ENCODE results near the gene REXO1.

GRCh38 chr19:1863638-1864479, 15.6 kb upstream of the REXO1 start:
- TF ChIP-seq CTCF (IDR thresholded peaks at IDR 0.05) (no peak), NR2C2 (CRISPR knock-in tag; IDR thresholded peaks at IDR 0.05) (no peak), TEAD4 (CRISPR knock-in tag; IDR thresholded peaks at IDR 0.05) (0 out of 2 replicates have a peak, but pooled peaks have one; percentile 20), CREM (CRISPR knock-in tag; IDR thresholded peaks at IDR 0.05) (no peak)
- TF ChIP-seq, protein P1, sequence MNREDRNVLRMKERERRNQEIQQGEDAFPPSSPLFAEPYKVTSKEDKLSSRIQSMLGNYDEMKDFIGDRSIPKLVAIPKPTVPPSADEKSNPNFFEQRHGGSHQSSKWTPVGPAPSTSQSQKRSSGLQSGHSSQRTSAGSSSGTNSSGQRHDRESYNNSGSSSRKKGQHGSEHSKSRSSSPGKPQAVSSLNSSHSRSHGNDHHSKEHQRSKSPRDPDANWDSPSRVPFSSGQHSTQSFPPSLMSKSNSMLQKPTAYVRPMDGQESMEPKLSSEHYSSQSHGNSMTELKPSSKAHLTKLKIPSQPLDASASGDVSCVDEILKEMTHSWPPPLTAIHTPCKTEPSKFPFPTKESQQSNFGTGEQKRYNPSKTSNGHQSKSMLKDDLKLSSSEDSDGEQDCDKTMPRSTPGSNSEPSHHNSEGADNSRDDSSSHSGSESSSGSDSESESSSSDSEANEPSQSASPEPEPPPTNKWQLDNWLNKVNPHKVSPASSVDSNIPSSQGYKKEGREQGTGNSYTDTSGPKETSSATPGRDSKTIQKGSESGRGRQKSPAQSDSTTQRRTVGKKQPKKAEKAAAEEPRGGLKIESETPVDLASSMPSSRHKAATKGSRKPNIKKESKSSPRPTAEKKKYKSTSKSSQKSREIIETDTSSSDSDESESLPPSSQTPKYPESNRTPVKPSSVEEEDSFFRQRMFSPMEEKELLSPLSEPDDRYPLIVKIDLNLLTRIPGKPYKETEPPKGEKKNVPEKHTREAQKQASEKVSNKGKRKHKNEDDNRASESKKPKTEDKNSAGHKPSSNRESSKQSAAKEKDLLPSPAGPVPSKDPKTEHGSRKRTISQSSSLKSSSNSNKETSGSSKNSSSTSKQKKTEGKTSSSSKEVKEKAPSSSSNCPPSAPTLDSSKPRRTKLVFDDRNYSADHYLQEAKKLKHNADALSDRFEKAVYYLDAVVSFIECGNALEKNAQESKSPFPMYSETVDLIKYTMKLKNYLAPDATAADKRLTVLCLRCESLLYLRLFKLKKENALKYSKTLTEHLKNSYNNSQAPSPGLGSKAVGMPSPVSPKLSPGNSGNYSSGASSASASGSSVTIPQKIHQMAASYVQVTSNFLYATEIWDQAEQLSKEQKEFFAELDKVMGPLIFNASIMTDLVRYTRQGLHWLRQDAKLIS (CRISPR knock-in tag; IDR thresholded peaks at IDR 0.05; ENCODE audit: borderline replicate concordance) = no peak
- TF ChIP-seq, protein P2, sequence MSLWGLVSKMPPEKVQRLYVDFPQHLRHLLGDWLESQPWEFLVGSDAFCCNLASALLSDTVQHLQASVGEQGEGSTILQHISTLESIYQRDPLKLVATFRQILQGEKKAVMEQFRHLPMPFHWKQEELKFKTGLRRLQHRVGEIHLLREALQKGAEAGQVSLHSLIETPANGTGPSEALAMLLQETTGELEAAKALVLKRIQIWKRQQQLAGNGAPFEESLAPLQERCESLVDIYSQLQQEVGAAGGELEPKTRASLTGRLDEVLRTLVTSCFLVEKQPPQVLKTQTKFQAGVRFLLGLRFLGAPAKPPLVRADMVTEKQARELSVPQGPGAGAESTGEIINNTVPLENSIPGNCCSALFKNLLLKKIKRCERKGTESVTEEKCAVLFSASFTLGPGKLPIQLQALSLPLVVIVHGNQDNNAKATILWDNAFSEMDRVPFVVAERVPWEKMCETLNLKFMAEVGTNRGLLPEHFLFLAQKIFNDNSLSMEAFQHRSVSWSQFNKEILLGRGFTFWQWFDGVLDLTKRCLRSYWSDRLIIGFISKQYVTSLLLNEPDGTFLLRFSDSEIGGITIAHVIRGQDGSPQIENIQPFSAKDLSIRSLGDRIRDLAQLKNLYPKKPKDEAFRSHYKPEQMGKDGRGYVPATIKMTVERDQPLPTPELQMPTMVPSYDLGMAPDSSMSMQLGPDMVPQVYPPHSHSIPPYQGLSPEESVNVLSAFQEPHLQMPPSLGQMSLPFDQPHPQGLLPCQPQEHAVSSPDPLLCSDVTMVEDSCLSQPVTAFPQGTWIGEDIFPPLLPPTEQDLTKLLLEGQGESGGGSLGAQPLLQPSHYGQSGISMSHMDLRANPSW (CRISPR knock-in tag; conservative IDR thresholded peaks at IDR 0.05; ENCODE audit: low read depth) = no peak
- TF ChIP-seq, protein P3, sequence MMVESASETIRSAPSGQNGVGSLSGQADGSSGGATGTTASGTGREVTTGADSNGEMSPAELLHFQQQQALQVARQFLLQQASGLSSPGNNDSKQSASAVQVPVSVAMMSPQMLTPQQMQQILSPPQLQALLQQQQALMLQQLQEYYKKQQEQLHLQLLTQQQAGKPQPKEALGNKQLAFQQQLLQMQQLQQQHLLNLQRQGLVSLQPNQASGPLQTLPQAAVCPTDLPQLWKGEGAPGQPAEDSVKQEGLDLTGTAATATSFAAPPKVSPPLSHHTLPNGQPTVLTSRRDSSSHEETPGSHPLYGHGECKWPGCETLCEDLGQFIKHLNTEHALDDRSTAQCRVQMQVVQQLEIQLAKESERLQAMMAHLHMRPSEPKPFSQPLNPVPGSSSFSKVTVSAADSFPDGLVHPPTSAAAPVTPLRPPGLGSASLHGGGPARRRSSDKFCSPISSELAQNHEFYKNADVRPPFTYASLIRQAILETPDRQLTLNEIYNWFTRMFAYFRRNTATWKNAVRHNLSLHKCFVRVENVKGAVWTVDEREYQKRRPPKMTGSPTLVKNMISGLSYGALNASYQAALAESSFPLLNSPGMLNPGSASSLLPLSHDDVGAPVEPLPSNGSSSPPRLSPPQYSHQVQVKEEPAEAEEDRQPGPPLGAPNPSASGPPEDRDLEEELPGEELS (CRISPR knock-in tag; IDR thresholded peaks at IDR 0.05) = no peak

Data from WTC11 (cell line).